ENCODE data around the gene ABTB2.

DNA sequence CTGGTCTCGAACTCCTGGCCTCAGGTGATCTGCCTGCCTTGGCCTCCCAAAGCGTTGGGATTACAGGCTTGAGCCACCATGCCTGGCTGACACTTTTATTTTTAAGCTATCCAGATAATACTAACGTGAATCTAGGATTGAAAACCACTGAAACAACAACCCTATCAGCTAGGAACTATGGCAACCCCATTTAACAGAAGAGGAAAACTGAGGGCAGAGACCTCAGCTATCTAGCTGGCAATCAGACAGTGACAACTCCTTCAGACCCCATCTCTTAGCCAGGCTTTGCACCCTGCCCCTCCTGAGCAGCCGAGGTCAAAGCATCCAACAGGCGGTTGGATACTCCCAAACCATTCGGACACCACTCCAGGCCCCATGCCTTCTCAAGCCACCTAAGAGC lies 14.1 kb downstream of the ABTB2 start:
- TF ChIP-seq, protein P1, sequence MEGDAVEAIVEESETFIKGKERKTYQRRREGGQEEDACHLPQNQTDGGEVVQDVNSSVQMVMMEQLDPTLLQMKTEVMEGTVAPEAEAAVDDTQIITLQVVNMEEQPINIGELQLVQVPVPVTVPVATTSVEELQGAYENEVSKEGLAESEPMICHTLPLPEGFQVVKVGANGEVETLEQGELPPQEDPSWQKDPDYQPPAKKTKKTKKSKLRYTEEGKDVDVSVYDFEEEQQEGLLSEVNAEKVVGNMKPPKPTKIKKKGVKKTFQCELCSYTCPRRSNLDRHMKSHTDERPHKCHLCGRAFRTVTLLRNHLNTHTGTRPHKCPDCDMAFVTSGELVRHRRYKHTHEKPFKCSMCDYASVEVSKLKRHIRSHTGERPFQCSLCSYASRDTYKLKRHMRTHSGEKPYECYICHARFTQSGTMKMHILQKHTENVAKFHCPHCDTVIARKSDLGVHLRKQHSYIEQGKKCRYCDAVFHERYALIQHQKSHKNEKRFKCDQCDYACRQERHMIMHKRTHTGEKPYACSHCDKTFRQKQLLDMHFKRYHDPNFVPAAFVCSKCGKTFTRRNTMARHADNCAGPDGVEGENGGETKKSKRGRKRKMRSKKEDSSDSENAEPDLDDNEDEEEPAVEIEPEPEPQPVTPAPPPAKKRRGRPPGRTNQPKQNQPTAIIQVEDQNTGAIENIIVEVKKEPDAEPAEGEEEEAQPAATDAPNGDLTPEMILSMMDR (IDR thresholded peaks at IDR 0.05; ENCODE audit: poor library complexity), result no peak
- no peak for TF ChIP-seq EZH2 (IDR thresholded peaks at IDR 0.05; ENCODE audit: borderline replicate concordance)
- TF ChIP-seq EZH2phosphoT487 (IDR thresholded peaks at IDR 0.05; ENCODE audit: low read depth, severe bottlenecking, unreplicated experiment), result no peak
